ENCODE data around the gene VILL. TPM values are rescaled to one million over a fixed set of nuclear protein-coding genes. Genes with fewer than 3 reads are reported as not detected.

The VILL gene
- total RNA-seq, 4 donors from 2014 or later: 3.5 to 7.5 (median 5.2) TPM

- Histone ChIP-seq H3K36me3 (peaks cover 0 to 67% of the 10 kb centered on the region in 2 donors), H3K9me3 (no peaks in the 10 kb centered on the region), H3K4me1 (peaks cover 0 to 22% (median 6%) of the 10 kb centered on the region in 3 donors), H3K4me3 (no peak overlapping the region), H3K27ac (peak overlapping the region in 2 of 4 donors; percentile 25 to 44), H3K27me3 (no peaks in the 10 kb centered on the region)
- WGBS, 2 donors (ENCODE audit: low coverage in 1 of 2): 63 to 64% methylated on average over 9 to 12 of the region's 15 CpGs
- no peak for ATAC-seq
- TF ChIP-seq EP300 (IDR thresholded peaks at IDR 0.05): no peak
- TF ChIP-seq POLR2AphosphoS5 (IDR thresholded peaks at IDR 0.05): no peak
- TF ChIP-seq CTCF (IDR thresholded peaks at IDR 0.05): no peak
- TF ChIP-seq POLR2A (IDR thresholded peaks at IDR 0.05): no peak
Measured at GRCh38 chr3:38005076-38006020, 14.8 kb downstream of the VILL start.

- H3K27ac ChIP-seq: peak overlapping the region in 2 of 4 donors; percentile 19 to 25
- no peak for ATAC-seq
- no peak overlapping the region for H3K4me3 ChIP-seq
- H3K36me3 ChIP-seq: peaks cover 0 to 74% of the 10 kb centered on the region in 2 donors
- TF ChIP-seq POLR2A (IDR thresholded peaks at IDR 0.05): no peak
- TF ChIP-seq EP300 (IDR thresholded peaks at IDR 0.05): no peak
- no peak for TF ChIP-seq POLR2AphosphoS5 (IDR thresholded peaks at IDR 0.05)
- TF ChIP-seq CTCF (IDR thresholded peaks at IDR 0.05): no peak
- H3K9me3 ChIP-seq: no peaks in the 10 kb centered on the region
- whole genome bisulfite sequencing, 2 donors (ENCODE audit: low coverage in 1 of 2): 80% methylated on average over 2 of the region's 5 CpGs; no CpG with 5 or more reads in 1 of the 2 donors
- H3K27me3 ChIP-seq: no peaks in the 10 kb centered on the region
- peaks cover 0 to 22% (median 6%) of the 10 kb centered on the region in 3 donors for H3K4me1 ChIP-seq
Measured at GRCh38 chr3:38006031-38006430, 15.4 kb downstream of the VILL start.

GRCh38 chr3:38006445-38006995 is 15.9 kb downstream of the VILL start:
- H3K36me3 ChIP-seq: peaks cover 0 to 75% of the 10 kb centered on the region in 2 donors
- H3K27me3 ChIP-seq: no peaks in the 10 kb centered on the region
- H3K4me1 ChIP-seq: peaks cover 0 to 22% (median 6%) of the 10 kb centered on the region in 3 donors
- TF ChIP-seq POLR2AphosphoS5 (IDR thresholded peaks at IDR 0.05) (no peak), POLR2A (IDR thresholded peaks at IDR 0.05) (no peak), CTCF (IDR thresholded peaks at IDR 0.05) (no peak), EP300 (IDR thresholded peaks at IDR 0.05) (no peak)
- ATAC-seq: no peak
- no peak overlapping the region for H3K27ac ChIP-seq
- H3K4me3 ChIP-seq: no peak overlapping the region
- H3K9me3 ChIP-seq: no peaks in the 10 kb centered on the region
- no CpG with 5 or more reads among the region's 16 CpGs for WGBS, 2 donors (ENCODE audit: low coverage in 1 of 2)

GRCh38 chr3:38007754-38008090 is 17.1 kb downstream of the VILL start:
- Histone ChIP-seq H3K27me3 (no peaks in the 10 kb centered on the region), H3K9me3 (no peaks in the 10 kb centered on the region), H3K27ac (no peak overlapping the region), H3K4me3 (no peak overlapping the region), H3K36me3 (peaks cover 0 to 72% of the 10 kb centered on the region in 2 donors), H3K4me1 (peaks cover 0 to 21% (median 6%) of the 10 kb centered on the region in 3 donors)
- no peak for ATAC-seq
- WGBS, 2 donors (ENCODE audit: low coverage in 1 of 2): no CpG with 5 or more reads among the region's 7 CpGs
- TF ChIP-seq POLR2A (IDR thresholded peaks at IDR 0.05) (no peak), POLR2AphosphoS5 (IDR thresholded peaks at IDR 0.05) (no peak), EP300 (IDR thresholded peaks at IDR 0.05) (no peak), CTCF (IDR thresholded peaks at IDR 0.05) (no peak)

Data from gastroesophageal sphincter (tissue), 4 donors.